SK-N-SH treated with all-trans-retinoic acid at 6 μM for 48 hours (cell line): ENCODE measurements around the gene RFK.
A peak's percentile ranks its signal among the peaks of the same experiment; 100 is the strongest.

Source experiments
- ATAC-seq: fragments of 200-7000 bp; cut with Tn5 transposase; 3 replicates; pipeline ENCODE4 v1.9.1; 2020; ENCODE audit warnings: mild to moderate bottlenecking, moderate library complexity
- ARNTL ChIP-seq: fragments of 450-650 bp; formaldehyde crosslinking; IDR thresholded peaks from 2 replicates; pipeline ENCODE4 v1.5.0; 2020; ENCODE audit warnings: low read depth, mild to moderate bottlenecking, moderate library complexity, borderline replicate concordance
- BACH2 ChIP-seq: fragments of 250-450 bp; sonication (Bioruptor Pico); IDR thresholded peaks from 2 replicates; pipeline ENCODE4 v1.9.0; 2021; ENCODE audit warnings: mild to moderate bottlenecking, borderline replicate concordance
- ESRRG ChIP-seq: fragments of 250-450 bp; sonication (Bioruptor Pico); IDR thresholded peaks from 2 replicates; pipeline ENCODE4 v1.6.1; 2021; ENCODE audit warnings: mild to moderate bottlenecking
- GLIS3 ChIP-seq: fragments of 250-450 bp; sonication (Bioruptor Pico); IDR thresholded peaks from 2 replicates; pipeline ENCODE4 v1.5.0; 2020; ENCODE audit warnings: mild to moderate bottlenecking, moderate library complexity
- ISL1 ChIP-seq: fragments of 250-450 bp; sonication (Bioruptor Pico); IDR thresholded peaks from 2 replicates; pipeline ENCODE4 v2.1.2; 2022; ENCODE audit warnings: mild to moderate bottlenecking, moderate library complexity
- OSR1 ChIP-seq: fragments of 250-450 bp; sonication (Bioruptor Pico); IDR thresholded peaks from 2 replicates; pipeline ENCODE4 v1.8.0; 2022; ENCODE audit warnings: moderate library complexity, mild to moderate bottlenecking, inconsistent platforms
- PPARA ChIP-seq: fragments of 250-450 bp; sonication (Bioruptor Pico); IDR thresholded peaks from 2 replicates; pipeline ENCODE4 v1.5.0; 2020; ENCODE audit warnings: mild to moderate bottlenecking, borderline replicate concordance
- SNAI2 ChIP-seq: fragments of 250-450 bp; sonication (Bioruptor Pico); IDR thresholded peaks from 2 replicates; pipeline ENCODE4 v1.5.0; 2020; ENCODE audit warnings: mild to moderate bottlenecking, moderate library complexity
- TCF4 ChIP-seq: fragments of 250-450 bp; sonication (Bioruptor Pico); IDR thresholded peaks from 2 replicates; pipeline ENCODE4 v1.8.0; 2021; ENCODE audit warnings: mild to moderate bottlenecking, moderate library complexity, borderline replicate concordance
- TOX ChIP-seq: fragments of 250-450 bp; sonication (Bioruptor Pico); IDR thresholded peaks from 2 replicates; pipeline ENCODE4 v1.8.0; 2021; ENCODE audit warnings: mild to moderate bottlenecking, moderate library complexity, borderline replicate concordance
- ZC3H10 ChIP-seq: fragments of 250-450 bp; sonication (Bioruptor Pico); IDR thresholded peaks from 2 replicates; pipeline ENCODE4 v1.5.1; 2021; ENCODE audit warnings: mild to moderate bottlenecking, moderate library complexity
- ZFP3 ChIP-seq: fragments of 250-450 bp; sonication (Bioruptor Pico); IDR thresholded peaks from 2 replicates; pipeline ENCODE4 v1.5.0; 2020; ENCODE audit warnings: mild to moderate bottlenecking, moderate library complexity
- ZFP30 ChIP-seq: fragments of 450-650 bp; formaldehyde crosslinking; IDR thresholded peaks from 2 replicates; pipeline ENCODE4 v1.5.0; 2022; ENCODE audit warnings: mild to moderate bottlenecking, moderate library complexity
- ZNF565 ChIP-seq: fragments of 450-650 bp; formaldehyde crosslinking; conservative IDR thresholded peaks from 2 replicates; pipeline ENCODE4 v1.5.0; 2020; ENCODE audit warnings: low read depth, mild to moderate bottlenecking, moderate library complexity
- ZNF70 ChIP-seq: fragments of 450-650 bp; formaldehyde crosslinking; IDR thresholded peaks from 2 replicates; pipeline ENCODE4 v1.5.0; 2020; ENCODE audit warnings: mild to moderate bottlenecking, moderate library complexity
- ZNF8 ChIP-seq: fragments of 450-650 bp; formaldehyde crosslinking; IDR thresholded peaks from 2 replicates; pipeline ENCODE4 v1.5.0; 2020; ENCODE audit warnings: mild to moderate bottlenecking, moderate library complexity
- TF ChIP-seq, protein P1 (sequence below): fragments of 250-450 bp; sonication (Bioruptor Pico); IDR thresholded peaks from 2 replicates; pipeline ENCODE4 v1.5.1; 2020; ENCODE audit warnings: low read depth, mild to moderate bottlenecking, moderate library complexity
- TF ChIP-seq, protein P2 (sequence below): fragments of 250-450 bp; sonication (Bioruptor Pico); IDR thresholded peaks from 2 replicates; pipeline ENCODE4 v1.8.0; 2021; ENCODE audit warnings: low read depth, mild to moderate bottlenecking, moderate library complexity, borderline replicate concordance
- TF ChIP-seq, protein P3 (sequence below): fragments of 250-450 bp; sonication (Bioruptor Pico); IDR thresholded peaks from 2 replicates; pipeline ENCODE4 v1.8.0; 2020; ENCODE audit warnings: mild to moderate bottlenecking, moderate library complexity, borderline replicate concordance
- TF ChIP-seq, protein P4 (sequence below): fragments of 250-450 bp; sonication (Bioruptor Pico); IDR thresholded peaks from 2 replicates; pipeline ENCODE4 v1.5.1; 2021; ENCODE audit warnings: mild to moderate bottlenecking, moderate library complexity

Gene RFK

DNA sequence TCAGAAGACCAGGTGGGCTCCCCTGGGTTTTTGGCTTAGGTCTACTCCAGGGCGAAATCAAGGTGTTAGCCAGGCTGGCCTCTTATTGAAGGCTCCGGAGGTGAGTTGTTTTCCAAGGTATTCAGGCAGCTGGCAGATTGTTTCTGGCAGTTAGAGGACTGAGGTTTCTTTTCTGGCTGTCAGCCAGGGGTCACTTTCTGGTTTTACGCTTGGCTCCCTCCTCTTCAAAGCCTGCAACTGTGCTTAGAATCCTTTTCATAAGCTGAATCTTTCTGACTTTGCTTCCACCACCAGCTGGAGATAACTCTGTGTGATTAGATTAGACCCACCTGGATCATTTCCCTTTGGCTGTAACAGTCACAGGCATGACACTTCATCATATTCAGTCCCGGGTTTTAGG lies 24.6 kb downstream of the RFK start:
- no peak for ATAC-seq
- no peak for TF ChIP-seq BACH2
- 0 out of 2 replicates have a peak, but pooled peaks have one; percentile 18 for TF ChIP-seq ISL1 (CRISPR knock-in tag)
- TF ChIP-seq, protein P1, sequence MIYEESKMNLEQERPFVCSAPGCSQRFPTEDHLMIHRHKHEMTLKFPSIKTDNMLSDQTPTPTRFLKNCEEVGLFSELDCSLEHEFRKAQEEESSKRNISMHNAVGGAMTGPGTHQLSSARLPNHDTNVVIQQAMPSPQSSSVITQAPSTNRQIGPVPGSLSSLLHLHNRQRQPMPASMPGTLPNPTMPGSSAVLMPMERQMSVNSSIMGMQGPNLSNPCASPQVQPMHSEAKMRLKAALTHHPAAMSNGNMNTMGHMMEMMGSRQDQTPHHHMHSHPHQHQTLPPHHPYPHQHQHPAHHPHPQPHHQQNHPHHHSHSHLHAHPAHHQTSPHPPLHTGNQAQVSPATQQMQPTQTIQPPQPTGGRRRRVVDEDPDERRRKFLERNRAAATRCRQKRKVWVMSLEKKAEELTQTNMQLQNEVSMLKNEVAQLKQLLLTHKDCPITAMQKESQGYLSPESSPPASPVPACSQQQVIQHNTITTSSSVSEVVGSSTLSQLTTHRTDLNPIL: no peak
- peak; percentile 65; the same call in 1 of the 2 replicates for TF ChIP-seq TCF4 (CRISPR knock-in tag)
- TF ChIP-seq, all 23 proteins: peak for 2

DNA sequence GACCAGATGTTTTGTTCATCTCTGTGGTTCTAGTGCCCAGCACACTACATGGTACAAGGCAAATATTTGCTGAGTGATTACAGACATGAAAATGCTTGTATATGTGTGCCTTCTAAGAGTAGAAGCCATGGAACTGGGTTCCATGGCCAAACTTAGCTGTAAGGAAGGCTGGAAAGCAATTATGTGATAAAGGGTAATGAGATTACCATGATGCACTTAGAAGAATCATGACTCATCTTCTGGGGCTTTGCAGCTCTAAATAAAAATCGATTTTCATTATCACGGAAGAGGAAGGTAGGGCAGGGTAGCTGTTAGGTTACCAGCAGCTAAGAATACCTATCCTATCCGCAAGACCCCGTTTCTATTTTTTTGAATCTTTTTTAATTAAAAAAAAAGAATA lies 28.0 kb downstream of the RFK start:
- peak; percentile 40; the same call in 1 of the 2 replicates for TF ChIP-seq ZC3H10 (CRISPR knock-in tag)
- TF ChIP-seq, protein P2, sequence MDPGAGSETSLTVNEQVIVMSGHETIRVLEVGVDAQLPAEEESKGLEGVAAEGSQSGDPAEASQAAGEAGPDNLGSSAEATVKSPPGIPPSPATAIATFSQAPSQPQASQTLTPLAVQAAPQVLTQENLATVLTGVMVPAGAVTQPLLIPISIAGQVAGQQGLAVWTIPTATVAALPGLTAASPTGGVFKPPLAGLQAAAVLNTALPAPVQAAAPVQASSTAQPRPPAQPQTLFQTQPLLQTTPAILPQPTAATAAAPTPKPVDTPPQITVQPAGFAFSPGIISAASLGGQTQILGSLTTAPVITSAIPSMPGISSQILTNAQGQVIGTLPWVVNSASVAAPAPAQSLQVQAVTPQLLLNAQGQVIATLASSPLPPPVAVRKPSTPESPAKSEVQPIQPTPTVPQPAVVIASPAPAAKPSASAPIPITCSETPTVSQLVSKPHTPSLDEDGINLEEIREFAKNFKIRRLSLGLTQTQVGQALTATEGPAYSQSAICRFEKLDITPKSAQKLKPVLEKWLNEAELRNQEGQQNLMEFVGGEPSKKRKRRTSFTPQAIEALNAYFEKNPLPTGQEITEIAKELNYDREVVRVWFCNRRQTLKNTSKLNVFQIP (CRISPR knock-in tag): no peak
- peak; percentile 85 for TF ChIP-seq ISL1 (CRISPR knock-in tag)
- 0 out of 2 replicates have a peak, but pooled peaks have one; percentile 10 for TF ChIP-seq ZNF70 (CRISPR knock-in tag)
- TF ChIP-seq, protein P3, sequence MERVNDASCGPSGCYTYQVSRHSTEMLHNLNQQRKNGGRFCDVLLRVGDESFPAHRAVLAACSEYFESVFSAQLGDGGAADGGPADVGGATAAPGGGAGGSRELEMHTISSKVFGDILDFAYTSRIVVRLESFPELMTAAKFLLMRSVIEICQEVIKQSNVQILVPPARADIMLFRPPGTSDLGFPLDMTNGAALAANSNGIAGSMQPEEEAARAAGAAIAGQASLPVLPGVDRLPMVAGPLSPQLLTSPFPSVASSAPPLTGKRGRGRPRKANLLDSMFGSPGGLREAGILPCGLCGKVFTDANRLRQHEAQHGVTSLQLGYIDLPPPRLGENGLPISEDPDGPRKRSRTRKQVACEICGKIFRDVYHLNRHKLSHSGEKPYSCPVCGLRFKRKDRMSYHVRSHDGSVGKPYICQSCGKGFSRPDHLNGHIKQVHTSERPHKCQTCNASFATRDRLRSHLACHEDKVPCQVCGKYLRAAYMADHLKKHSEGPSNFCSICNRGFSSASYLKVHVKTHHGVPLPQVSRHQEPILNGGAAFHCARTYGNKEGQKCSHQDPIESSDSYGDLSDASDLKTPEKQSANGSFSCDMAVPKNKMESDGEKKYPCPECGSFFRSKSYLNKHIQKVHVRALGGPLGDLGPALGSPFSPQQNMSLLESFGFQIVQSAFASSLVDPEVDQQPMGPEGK (CRISPR knock-in tag): 0 out of 2 replicates have a peak, but pooled peaks have one; percentile 24
- 0 out of 2 replicates have a peak, but pooled peaks have one; percentile 48 for TF ChIP-seq TCF4 (CRISPR knock-in tag)
- TF ChIP-seq PPARA (CRISPR knock-in tag): no peak
- TF ChIP-seq, protein P1: 0 out of 2 replicates have a peak, but pooled peaks have one; percentile 53
- TF ChIP-seq GLIS3 (CRISPR knock-in tag): no peak
- no peak for TF ChIP-seq ESRRG (CRISPR knock-in tag)
- TF ChIP-seq ZNF8 (CRISPR knock-in tag): 0 out of 2 replicates have a peak, but pooled peaks have one; percentile 11
- peak; percentile 66; the same call in 1 of the 2 replicates for TF ChIP-seq SNAI2
- TF ChIP-seq, protein P4, sequence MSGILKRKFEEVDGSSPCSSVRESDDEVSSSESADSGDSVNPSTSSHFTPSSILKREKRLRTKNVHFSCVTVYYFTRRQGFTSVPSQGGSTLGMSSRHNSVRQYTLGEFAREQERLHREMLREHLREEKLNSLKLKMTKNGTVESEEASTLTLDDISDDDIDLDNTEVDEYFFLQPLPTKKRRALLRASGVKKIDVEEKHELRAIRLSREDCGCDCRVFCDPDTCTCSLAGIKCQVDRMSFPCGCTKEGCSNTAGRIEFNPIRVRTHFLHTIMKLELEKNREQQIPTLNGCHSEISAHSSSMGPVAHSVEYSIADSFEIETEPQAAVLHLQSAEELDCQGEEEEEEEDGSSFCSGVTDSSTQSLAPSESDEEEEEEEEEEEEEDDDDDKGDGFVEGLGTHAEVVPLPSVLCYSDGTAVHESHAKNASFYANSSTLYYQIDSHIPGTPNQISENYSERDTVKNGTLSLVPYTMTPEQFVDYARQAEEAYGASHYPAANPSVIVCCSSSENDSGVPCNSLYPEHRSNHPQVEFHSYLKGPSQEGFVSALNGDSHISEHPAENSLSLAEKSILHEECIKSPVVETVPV (CRISPR knock-in tag): peak; percentile 50; the same call in 1 of the 2 replicates
- peak; percentile 93 for TF ChIP-seq ZFP3
- peak; percentile 83 for TF ChIP-seq ZFP30
- ATAC-seq: peak; percentile 40; the same call in 1 of the 3 replicates

DNA sequence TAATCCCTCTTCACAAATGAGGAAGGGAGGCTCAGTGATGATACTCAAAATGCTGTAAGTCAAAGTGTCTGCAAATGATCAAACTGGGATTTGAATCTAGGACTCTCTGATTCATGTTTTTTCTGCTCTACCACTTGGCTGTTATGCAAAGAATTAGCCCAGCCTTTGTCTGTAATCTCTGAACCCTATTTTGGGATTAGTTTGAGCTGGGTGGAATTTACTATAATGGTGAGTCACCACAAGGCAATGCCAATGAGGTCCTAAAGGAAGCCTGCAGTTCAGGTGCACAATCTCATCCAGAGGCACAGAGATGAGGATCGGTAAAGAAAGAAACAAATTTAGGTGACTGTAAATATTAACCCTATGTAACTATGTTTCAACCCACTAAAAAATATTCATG lies 29.2 kb downstream of the RFK start:
- TF ChIP-seq TOX (CRISPR knock-in tag) (no peak), ZC3H10 (CRISPR knock-in tag) (no peak), ZNF565 (CRISPR knock-in tag) (no peak), SNAI2 (no peak), ISL1 (CRISPR knock-in tag) (no peak), ZFP3 (no peak)
- TF ChIP-seq, protein P3 (CRISPR knock-in tag): no peak
- ATAC-seq: no peak

DNA sequence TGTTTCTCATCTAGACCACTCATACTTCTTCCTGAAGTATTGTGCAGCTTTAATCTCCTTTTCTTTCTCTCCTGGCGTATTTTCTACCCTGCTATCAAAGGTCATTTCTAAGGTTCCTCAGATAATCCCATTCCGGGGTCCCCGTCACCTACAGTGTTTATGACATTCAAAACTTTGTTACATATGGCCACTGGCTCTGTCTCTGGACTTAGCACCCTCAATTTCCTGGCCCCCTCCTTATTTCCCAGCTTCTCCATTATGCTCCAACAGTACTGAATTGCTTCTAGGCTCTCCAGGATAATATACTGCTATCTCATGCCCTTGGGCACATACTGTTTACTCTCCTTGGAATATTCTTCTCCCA lies 31.2 kb downstream of the RFK start:
- TF ChIP-seq, protein P1: no peak
- no peak for TF ChIP-seq ZNF8 (CRISPR knock-in tag)
- TF ChIP-seq, protein P2 (CRISPR knock-in tag): no peak
- TF ChIP-seq OSR1: no peak
- no peak for TF ChIP-seq ARNTL (CRISPR knock-in tag)
- no peak for TF ChIP-seq SNAI2
- TF ChIP-seq, protein P4 (CRISPR knock-in tag): no peak
- TF ChIP-seq GLIS3 (CRISPR knock-in tag): no peak
- TF ChIP-seq ZNF565 (CRISPR knock-in tag): no peak
- TF ChIP-seq, all 23 proteins: peak for 0
- ATAC-seq: no peak
